Suprapubic skin (tissue), 3 donors: ENCODE data around the gene PHACTR1.

Experiments used
- CTCF ChIP-seq, 2 donors: fragments of 200-600 bp in 1 of 2; fragments of 450-650 bp in 1 of 2; sonication (generic) in 1 of 2; IDR thresholded peaks; one replicate each; pipeline ENCODE4 v1.5.1; 2016 to 2019; ENCODE audit warnings: antibody characterized with exemption in 2 of 2, mild to moderate bottlenecking in 1 of 2, moderate library complexity in 1 of 2
- EP300 ChIP-seq: sonication (generic); formaldehyde crosslinking; IDR thresholded peaks from one replicate; pipeline ENCODE4 v1.6.1; 2017; ENCODE audit warnings: antibody characterized with exemption
- POLR2A ChIP-seq, 2 donors: fragments of 450-650 bp; IDR thresholded peaks; one replicate each; pipeline ENCODE4 v1.6.1; 2017; ENCODE audit warnings: antibody characterized with exemption in 2 of 2, mild to moderate bottlenecking in 2 of 2, moderate library complexity in 2 of 2

DNA sequence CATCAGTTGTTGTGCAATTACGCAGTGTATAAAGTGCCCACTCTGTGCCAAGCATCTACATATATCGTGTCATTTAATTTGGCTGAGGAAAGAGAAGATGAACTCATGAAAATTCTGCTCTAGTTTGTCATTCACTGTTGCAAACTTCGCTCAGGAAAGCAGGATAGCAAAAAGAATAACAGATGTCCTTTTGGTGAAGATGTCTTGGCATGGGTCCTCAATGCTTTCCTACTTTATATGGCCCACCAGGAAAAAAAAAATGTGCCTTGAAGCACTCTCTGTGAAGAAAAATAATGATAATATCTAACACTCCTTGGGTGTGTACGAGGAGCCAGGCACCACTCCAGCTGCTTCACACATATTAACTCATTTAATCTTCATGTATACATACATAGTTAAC lies 5.6 kb upstream of the PHACTR1 start:
- no peak for TF ChIP-seq CTCF (IDR thresholded peaks at IDR 0.05)
- no peak for TF ChIP-seq POLR2A (IDR thresholded peaks at IDR 0.05)
- no peak for TF ChIP-seq EP300
